ENCODE measurements around the gene BLMH.

BLMH gene

GRCh38 chr17:30200106-30200505, 91.6 kb downstream of the BLMH start:
- no peak for DNase-seq (ENCODE audit: low read depth)

- no peak for DNase-seq (ENCODE audit: low read depth)
Observed at GRCh38 chr17:30199600-30199999, 92.1 kb downstream of the BLMH start.

All from activated T-cell treated with anti-CD3 and anti-CD28 coated beads for 24 hours (primary cell).